Measurements from ENCODE around the gene ELOA.
"Not testable (repeated sequence)": the region's sequence is repeated elsewhere in the genome, so short reads cannot be mapped to it uniquely, and the experiment has no call there.

Gene ELOA

GRCh38 chr1:23743287-23744152, at the start of gene ELOA:
TSS of gene ELOA (plus strand) at chr1:23743471. CDS start at chr1:23743504, 33 bp downstream.
- peak; percentile 84 for DNase-seq

- DNase-seq, result no peak
These were observed 49.7 kb upstream of the ELOA start for GRCh38 chr1:23693599-23693998.

- DNase-seq, result no peak
These were observed 48.9 kb upstream of the ELOA start for GRCh38 chr1:23694371-23694770.

- no peak for DNase-seq
These were observed 47.6 kb upstream of the ELOA start for GRCh38 chr1:23695667-23696066.

- DNase-seq, result no peak
These were observed 46.8 kb upstream of the ELOA start for GRCh38 chr1:23696335-23696989.

GRCh38 chr1:23698466-23698865, 44.8 kb upstream of the ELOA start:
- DNase-seq, result peak; percentile 24

GRCh38 chr1:23699280-23700179, 43.7 kb upstream of the ELOA start:
- no peak for DNase-seq

GRCh38 chr1:23701310-23701709, 42.0 kb upstream of the ELOA start:
- DNase-seq, result no peak

- no peak for DNase-seq
These were observed 41.3 kb upstream of the ELOA start for GRCh38 chr1:23701996-23702395.

- no peak for DNase-seq
These were observed 38.3 kb upstream of the ELOA start for GRCh38 chr1:23704834-23705495.

- DNase-seq, result no peak
These were observed 34.0 kb upstream of the ELOA start for GRCh38 chr1:23709229-23709628.

- peak; percentile 54 for DNase-seq
These were observed 24.8 kb upstream of the ELOA start for GRCh38 chr1:23718482-23718881.

- DNase-seq, result no peak
These were observed 24.0 kb upstream of the ELOA start for GRCh38 chr1:23719162-23719820.

- DNase-seq, result no peak
These were observed 22.8 kb upstream of the ELOA start for GRCh38 chr1:23720256-23720995.

GRCh38 chr1:23722652-23723051, 20.6 kb upstream of the ELOA start:
- DNase-seq, result no peak

- no peak for DNase-seq
These were observed 16.6 kb upstream of the ELOA start for GRCh38 chr1:23726686-23727085.

- DNase-seq, result no peak
These were observed 15.9 kb upstream of the ELOA start for GRCh38 chr1:23727362-23727811.

GRCh38 chr1:23732363-23733224, 10.7 kb upstream of the ELOA start:
- DNase-seq, result no peak

- not testable (repeated sequence) for DNase-seq
These were observed 10.0 kb upstream of the ELOA start for GRCh38 chr1:23733281-23733680.

- DNase-seq, result no peak
These were observed 6.7 kb upstream of the ELOA start for GRCh38 chr1:23736437-23737134.

Data from hematopoietic multipotent progenitor cell treated with erythropoietin and hydrocortisone succinate and interleukin-3 and kit ligand, for 6 days (in vitro differentiated cells).